ENCODE measurements around the gene SUPT20HL1.
"Not testable (repeated sequence)": the region's sequence is repeated elsewhere in the genome, so short reads cannot be mapped to it uniquely, and the experiment has no call there.

GRCh38 chrX:24382315-24382714 lies 21.9 kb downstream of the SUPT20HL1 start:
- not testable (repeated sequence) for TF ChIP-seq CTCF (conservative IDR thresholded peaks at IDR 0.05; ENCODE audit: low read depth, low read length); EZH2 (IDR thresholded peaks at IDR 0.05; ENCODE audit: borderline replicate concordance, low read depth, low read length, poor library complexity, severe bottlenecking)
